Neutrophil (primary cell): Measurements from ENCODE around the gene UNC79.
"Not testable (repeated sequence)": the region's sequence is repeated elsewhere in the genome, so short reads cannot be mapped to it uniquely, and the experiment has no call there.

Experiments used
- H3K27ac ChIP-seq: fragments of 200-600 bp; sonication (generic); 2 replicates; pipeline ENCODE4 v1.5.1; 2016; ENCODE audit warnings: mild to moderate bottlenecking, moderate library complexity
- H3K27me3 ChIP-seq: fragments of 200-600 bp; sonication (generic); 2 replicates; pipeline ENCODE4 v1.6.0; 2016; ENCODE audit warnings: mild to moderate bottlenecking
- H3K36me3 ChIP-seq: fragments of 200-600 bp; sonication (generic); 2 replicates; pipeline ENCODE4 v1.5.1; 2017
- H3K4me1 ChIP-seq, 2 experiments: fragments of 200-600 bp in 1 of 2; sonication (generic) in 1 of 2; 1 replicate in 1 of 2; 2 replicates in 1 of 2; pipeline versions ENCODE4 v1.5.1 to v1.6.1; 2013 to 2016; ENCODE audit warnings: low read depth in 1 of 2, low read length in 1 of 2, mild to moderate bottlenecking in 1 of 2, moderate library complexity in 1 of 2; ENCODE audit not compliant: control insufficient read depth in 1 of 2, insufficient read depth in 1 of 2
- H3K4me3 ChIP-seq, 2 experiments: fragments of 200-600 bp in 1 of 2; sonication (generic) in 1 of 2; 1 replicate in 1 of 2; 2 replicates in 1 of 2; pipeline ENCODE4 v1.5.1; 2013 to 2016; ENCODE audit warnings: low read depth in 1 of 2, low read length in 1 of 2, mild to moderate bottlenecking in 1 of 2, moderate library complexity in 1 of 2
- H3K9me3 ChIP-seq: fragments of 200-600 bp; sonication (generic); 2 replicates; pipeline ENCODE4 v1.5.1; 2016
- CTCF ChIP-seq: fragments of 200-600 bp; sonication (generic); IDR thresholded peaks from 2 replicates; pipeline ENCODE4 v1.5.1; 2016; ENCODE audit warnings: antibody characterized with exemption

The UNC79 gene

GRCh38 chr14:93476305-93476704, 45.6 kb downstream of the UNC79 start:
- H3K4me3 ChIP-seq = no peak overlapping the region
- H3K27me3 ChIP-seq = peaks cover 33% of the 10 kb centered on the region
- H3K36me3 ChIP-seq = no peaks in the 10 kb centered on the region
- no peak overlapping the region for H3K27ac ChIP-seq
- no peak for TF ChIP-seq CTCF
- no peaks in the 10 kb centered on the region for H3K4me1 ChIP-seq
- no peaks in the 10 kb centered on the region for H3K9me3 ChIP-seq

GRCh38 chr14:93479074-93479473, 48.3 kb downstream of the UNC79 start:
- not testable (repeated sequence) for H3K9me3 ChIP-seq, H3K27ac ChIP-seq, H3K36me3 ChIP-seq, H3K4me1 ChIP-seq, H3K4me3 ChIP-seq
- H3K27me3 ChIP-seq = peaks cover 13% of the 10 kb centered on the region

- H3K9me3 ChIP-seq = no peaks in the 10 kb centered on the region
- TF ChIP-seq CTCF = no peak
These were observed 50.1 kb downstream of the UNC79 start for GRCh38 chr14:93480867-93481266.

GRCh38 chr14:93481758-93482157, 51.0 kb downstream of the UNC79 start:
- Histone ChIP-seq H3K9me3 (no peaks in the 10 kb centered on the region), H3K4me3 (no peak overlapping the region), H3K27ac (no peak overlapping the region), H3K36me3 (no peaks in the 10 kb centered on the region), H3K4me1 (no peaks in the 10 kb centered on the region), H3K27me3 (peaks cover 4% of the 10 kb centered on the region)
- TF ChIP-seq CTCF = no peak

More at GRCh38 chr14:93480867-93481266, 50.1 kb downstream of the UNC79 start:
- peaks cover 4% of the 10 kb centered on the region for H3K27me3 ChIP-seq
- no peak overlapping the region for H3K4me3 ChIP-seq
- no peak overlapping the region for H3K27ac ChIP-seq
- H3K4me1 ChIP-seq = no peaks in the 10 kb centered on the region
- no peaks in the 10 kb centered on the region for H3K36me3 ChIP-seq

- Histone ChIP-seq H3K9me3 (no peaks in the 10 kb centered on the region), H3K4me3 (no peak overlapping the region), H3K36me3 (no peaks in the 10 kb centered on the region), H3K27me3 (no peaks in the 10 kb centered on the region), H3K27ac (no peak overlapping the region), H3K4me1 (no peaks in the 10 kb centered on the region)
- no peak for TF ChIP-seq CTCF
These were observed 59.3 kb downstream of the UNC79 start for GRCh38 chr14:93490001-93490400.

GRCh38 chr14:93493054-93493453, 62.3 kb downstream of the UNC79 start:
- TF ChIP-seq CTCF = no peak
- Histone ChIP-seq H3K4me3 (no peak overlapping the region), H3K27me3 (no peaks in the 10 kb centered on the region), H3K27ac (no peak overlapping the region), H3K9me3 (no peaks in the 10 kb centered on the region), H3K4me1 (no peaks in the 10 kb centered on the region), H3K36me3 (no peaks in the 10 kb centered on the region)

GRCh38 chr14:93493622-93494021, 62.9 kb downstream of the UNC79 start:
- not testable (repeated sequence) for H3K4me3 ChIP-seq, H3K27me3 ChIP-seq, H3K4me1 ChIP-seq, H3K9me3 ChIP-seq, H3K27ac ChIP-seq, H3K36me3 ChIP-seq
